T-cell (primary cell): ENCODE measurements around the gene HYDIN. TPM values are rescaled to one million over a fixed set of nuclear protein-coding genes. Genes with fewer than 3 reads are reported as not detected.
"Not testable (repeated sequence)": the region's sequence is repeated elsewhere in the genome, so short reads cannot be mapped to it uniquely, and the experiment has no call there.

Experiments
- ATAC-seq, 4 experiments: fragments of 200-7000 bp in 3 of 4; fragments of 150-1000 bp in 1 of 4; cut with Tn5 transposase; replicated peaks in 1 of 4; 1 replicate in 3 of 4; 2 replicates in 1 of 4; pipeline ENCODE4 v1.10.0; 2021; ENCODE audit warnings: moderate library complexity in 3 of 4, mild to moderate bottlenecking in 2 of 4, moderate number of reproducible peaks in 1 of 4
- CTCF ChIA-PET, 2 donors: fragments of 300-600 bp; sonication (Branson Sonifier 250); formaldehyde crosslinking; loops; one replicate each; lab custom pipeline; 2022; ENCODE audit warnings: antibody characterized with exemption in 2 of 2; lab: Charles Lee
- POLR2A ChIA-PET, 2 donors: fragments of 300-600 bp; sonication (Branson Sonifier 250); formaldehyde crosslinking; loops; one replicate each; lab custom pipeline; 2022; ENCODE audit warnings: antibody characterized with exemption in 2 of 2; lab: Charles Lee
- DNase-seq, 35 experiments: peaks; one replicate each; pipeline versions ENCODE4 v3.0.0 to v3.0.0-alpha.2; 2013 to 2023
- H3K27ac ChIP-seq: one replicate; pipeline ENCODE4 v1.5.1; 2013; ENCODE audit warnings: low read length
- H3K27me3 ChIP-seq, 2 experiments: replicated peaks in 1 of 2; 1 replicate in 1 of 2; 2 replicates in 1 of 2; pipeline versions ENCODE4 v1.6.1 to v1.7.0; 2013; ENCODE audit warnings: low read length in 1 of 2, mixed read lengths in 1 of 2; ENCODE audit not compliant: control insufficient read depth in 2 of 2, insufficient read depth in 2 of 2; ENCODE audit errors: extremely low read depth in 1 of 2
- H3K36me3 ChIP-seq, 2 donors: 1 replicate in 1 of 2; 2 replicates in 1 of 2; pipeline versions ENCODE4 v1.6.1 to v1.7.0; 2013; ENCODE audit warnings: low read length in 1 of 2; ENCODE audit not compliant: control insufficient read depth in 2 of 2, insufficient read depth in 1 of 2; ENCODE audit errors: extremely low read depth in 1 of 2
- H3K4me1 ChIP-seq, 2 experiments: 1 replicate in 1 of 2; 2 replicates in 1 of 2; pipeline versions ENCODE4 v1.6.1 to v1.7.0; 2013; ENCODE audit warnings: low read length in 2 of 2, mixed read lengths in 1 of 2; ENCODE audit not compliant: insufficient read depth in 2 of 2, control insufficient read depth in 1 of 2; ENCODE audit errors: extremely low read depth in 1 of 2
- H3K4me3 ChIP-seq, 2 donors: 1 replicate in 1 of 2; 2 replicates in 1 of 2; pipeline versions ENCODE4 v1.5.1 to v1.7.0; 2013; ENCODE audit warnings: mild to moderate bottlenecking in 2 of 2, low read length in 1 of 2, moderate library complexity in 1 of 2; ENCODE audit not compliant: control insufficient read depth in 1 of 2; ENCODE audit errors: extremely low read depth in 1 of 2
- H3K9me3 ChIP-seq: 2 replicates; pipeline ENCODE4 v1.7.0; 2013
- H3K27ac Mint-ChIP-seq, 2 donors: one replicate each; pipeline ENCODE4 v1.8.0; 2020 to 2021; ENCODE audit warnings: mild to moderate bottlenecking in 2 of 2, mixed read lengths in 2 of 2
- H3K27me3 Mint-ChIP-seq, 2 donors: one replicate each; pipeline ENCODE4 v1.8.0; 2021 to 2022; ENCODE audit warnings: mixed read lengths in 2 of 2
- H3K36me3 Mint-ChIP-seq: one replicate; pipeline ENCODE4 v1.8.0; 2021; ENCODE audit warnings: mixed read lengths
- H3K4me1 Mint-ChIP-seq, 3 donors: one replicate each; pipeline ENCODE4 v1.8.0; 2020 to 2022; ENCODE audit warnings: mixed read lengths in 3 of 3, mild to moderate bottlenecking in 1 of 3
- H3K4me3 Mint-ChIP-seq, 3 donors: one replicate each; pipeline ENCODE4 v1.8.0; 2020 to 2022; ENCODE audit warnings: mild to moderate bottlenecking in 3 of 3, mixed read lengths in 3 of 3, moderate library complexity in 3 of 3
- H3K9me3 Mint-ChIP-seq, 3 donors: one replicate each; pipeline ENCODE4 v1.8.0; 2020 to 2022; ENCODE audit warnings: mixed read lengths in 3 of 3
- WGBS: methylation state at CpG from one replicate; pipeline ENCODE4 v1.1.5; 2013; ENCODE audit warnings: missing lambda C conversion rate; ENCODE audit not compliant: insufficient coverage; 5-methylcytosine and 5-hydroxymethylcytosine counted together
- total RNA-seq, 35 experiments: library from RNA in 6 of 35; stranded (reverse) in 6 of 35; fragments of 120-200 nt in 1 of 35; gene quantifications; one replicate each; pipeline versions ENCODE4 v1.2.1 to v1.2.4 and lab custom pipeline; 2013 to 2026

The HYDIN gene
- total RNA-seq, 5 donors from 2014 or later (not counting 1 experiment from before 2014, with no cell fraction given) = 0.41 to 1.2 (median 0.73) TPM; not detected in 2

GRCh38 chr16:70999735-71000134 is 230.8 kb downstream of the HYDIN start:
- DNase-seq = peak in 2 of 35 experiments; percentile 5 to 17
- H3K4me1 Mint-ChIP-seq, H3K9me3 ChIP-seq, CTCF ChIA-PET, H3K36me3 Mint-ChIP-seq, ATAC-seq, H3K27me3 Mint-ChIP-seq, H3K36me3 ChIP-seq, H3K4me3 Mint-ChIP-seq, H3K27ac Mint-ChIP-seq, H3K4me3 ChIP-seq, POLR2A ChIA-PET, H3K27ac ChIP-seq, H3K4me1 ChIP-seq, H3K27me3 ChIP-seq, H3K9me3 Mint-ChIP-seq: not testable (repeated sequence)
- no CpG with 5 or more reads among the region's 2 CpGs for WGBS

DNA sequence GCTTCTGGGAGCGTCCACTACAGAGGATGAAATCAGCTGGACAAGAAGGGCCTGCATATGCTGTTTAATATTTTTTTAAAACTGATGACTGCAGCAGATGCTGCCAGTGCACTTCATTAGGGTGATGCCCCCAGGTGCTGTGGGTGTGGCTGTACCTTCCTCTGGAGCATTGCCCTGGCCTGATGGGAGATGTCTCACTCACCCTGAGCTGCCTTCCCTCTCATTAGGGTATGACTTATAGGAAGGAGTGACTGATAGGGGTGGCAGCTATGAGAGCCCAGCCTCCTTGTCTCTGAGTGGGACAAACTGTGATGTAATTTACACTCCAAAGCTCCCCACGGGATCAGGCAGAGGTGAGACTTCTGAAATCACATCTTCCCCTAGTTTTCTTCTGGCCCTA is 234.7 kb downstream of the HYDIN start:
- H3K27ac Mint-ChIP-seq, H3K36me3 Mint-ChIP-seq, H3K27me3 ChIP-seq, H3K4me1 ChIP-seq, POLR2A ChIA-PET, H3K4me3 Mint-ChIP-seq, CTCF ChIA-PET, H3K4me3 ChIP-seq, H3K36me3 ChIP-seq, H3K9me3 Mint-ChIP-seq, H3K27ac ChIP-seq, DNase-seq, H3K9me3 ChIP-seq, H3K4me1 Mint-ChIP-seq, ATAC-seq, H3K27me3 Mint-ChIP-seq: not testable (repeated sequence)
- WGBS = no CpG with 5 or more reads among the region's 2 CpGs

- POLR2A ChIA-PET, H3K27ac ChIP-seq, H3K9me3 Mint-ChIP-seq, ATAC-seq, H3K27me3 ChIP-seq, H3K4me3 ChIP-seq, DNase-seq, H3K36me3 ChIP-seq, H3K4me1 Mint-ChIP-seq, CTCF ChIA-PET, H3K9me3 ChIP-seq, H3K27me3 Mint-ChIP-seq, H3K4me3 Mint-ChIP-seq, H3K36me3 Mint-ChIP-seq, H3K4me1 ChIP-seq, H3K27ac Mint-ChIP-seq: not testable (repeated sequence)
- WGBS = 63% methylated on average over 1 of the region's 4 CpGs
These were observed 238.0 kb downstream of the HYDIN start for GRCh38 chr16:70992511-70992910.

DNA sequence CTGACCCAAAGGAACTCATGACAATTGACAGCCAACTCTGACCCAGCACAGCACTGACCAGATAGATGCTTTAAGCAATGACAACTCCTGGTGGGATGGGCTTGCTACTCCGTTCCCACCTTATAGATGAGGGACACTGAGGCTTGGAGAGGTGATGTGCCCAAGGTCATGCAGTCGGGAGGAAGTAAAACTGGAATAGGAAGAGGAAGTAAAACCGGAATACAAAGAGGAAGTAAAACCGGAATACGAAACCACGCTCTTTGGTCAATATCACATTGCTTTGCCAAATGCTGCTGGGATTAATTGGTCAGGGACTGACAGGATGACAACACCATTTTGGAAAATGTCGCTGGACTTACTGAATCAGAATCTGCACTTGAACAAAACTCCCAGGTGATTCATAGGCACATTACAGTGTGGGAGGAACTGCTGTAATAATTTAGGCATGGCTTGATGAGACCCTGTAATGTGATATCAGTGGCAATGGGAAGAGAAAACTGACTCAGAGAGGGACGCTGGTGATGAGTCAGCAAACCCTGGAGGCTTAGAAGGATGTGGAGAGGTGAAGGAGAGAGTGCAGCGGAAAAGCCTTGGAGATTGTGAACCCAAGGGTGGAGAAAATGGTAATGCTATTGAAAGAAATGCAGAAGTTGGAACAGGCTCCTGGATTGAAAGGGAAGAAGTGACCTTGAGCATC is 243.4 kb downstream of the HYDIN start:
- CTCF ChIA-PET = not testable (repeated sequence)
- no CpG with 5 or more reads among the region's 9 CpGs for WGBS

GRCh38 chr16:70984675-70985074 is 245.8 kb downstream of the HYDIN start:
- H3K4me3 Mint-ChIP-seq, H3K4me3 ChIP-seq, H3K36me3 Mint-ChIP-seq, H3K27ac Mint-ChIP-seq, H3K27me3 ChIP-seq, H3K36me3 ChIP-seq, ATAC-seq, H3K4me1 Mint-ChIP-seq, H3K9me3 ChIP-seq, H3K9me3 Mint-ChIP-seq, H3K27me3 Mint-ChIP-seq, DNase-seq, POLR2A ChIA-PET, H3K27ac ChIP-seq, H3K4me1 ChIP-seq, CTCF ChIA-PET: not testable (repeated sequence)
- WGBS = 60% methylated on average over 1 of the region's 6 CpGs

More for the DNA sequence above, 243.4 kb downstream of the HYDIN start:
- H3K9me3 ChIP-seq, H3K27ac Mint-ChIP-seq, H3K27me3 Mint-ChIP-seq, ATAC-seq, H3K4me1 Mint-ChIP-seq, H3K36me3 ChIP-seq, POLR2A ChIA-PET, H3K4me3 Mint-ChIP-seq, DNase-seq, H3K4me3 ChIP-seq, H3K36me3 Mint-ChIP-seq, H3K27ac ChIP-seq, H3K27me3 ChIP-seq, H3K4me1 ChIP-seq, H3K9me3 Mint-ChIP-seq: not testable (repeated sequence)

- H3K4me3 Mint-ChIP-seq, H3K4me1 ChIP-seq, H3K4me1 Mint-ChIP-seq, H3K9me3 Mint-ChIP-seq, ATAC-seq, H3K27ac ChIP-seq, POLR2A ChIA-PET, H3K36me3 Mint-ChIP-seq, H3K4me3 ChIP-seq, DNase-seq, H3K27me3 ChIP-seq, H3K27ac Mint-ChIP-seq, H3K9me3 ChIP-seq, H3K27me3 Mint-ChIP-seq, H3K36me3 ChIP-seq, CTCF ChIA-PET: not testable (repeated sequence)
- WGBS = no CpG with 5 or more reads among the region's 3 CpGs
These were observed 262.2 kb downstream of the HYDIN start for GRCh38 chr16:70968332-70968731.

DNA sequence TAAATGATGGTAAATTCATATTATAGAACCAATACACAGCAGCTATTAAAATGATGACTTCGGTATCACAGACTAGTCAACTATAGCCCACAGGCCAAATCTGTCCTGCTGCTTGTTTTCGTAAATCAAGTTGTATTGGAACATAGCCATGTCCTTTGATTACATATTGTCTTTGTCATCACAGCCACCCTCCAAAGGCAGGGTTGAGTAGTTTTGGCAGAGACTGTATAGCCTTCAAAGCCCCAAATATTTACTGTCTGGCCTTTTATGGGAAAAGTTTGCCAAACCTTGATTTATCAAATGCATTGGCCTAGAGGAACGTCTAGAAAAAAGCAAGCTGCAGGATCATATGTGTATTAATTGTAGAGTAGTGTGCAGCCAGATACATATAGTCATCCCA is 270.4 kb downstream of the HYDIN start:
- H3K27me3 ChIP-seq, POLR2A ChIA-PET, H3K27ac Mint-ChIP-seq, H3K27ac ChIP-seq, H3K4me3 ChIP-seq, H3K4me1 Mint-ChIP-seq, H3K36me3 Mint-ChIP-seq, H3K9me3 Mint-ChIP-seq, H3K27me3 Mint-ChIP-seq, DNase-seq, H3K9me3 ChIP-seq, ATAC-seq, CTCF ChIA-PET, H3K36me3 ChIP-seq, H3K4me3 Mint-ChIP-seq, H3K4me1 ChIP-seq: not testable (repeated sequence)
- WGBS = no CpG with 5 or more reads among the region's 3 CpGs
